MV-4-11 (cell line): ENCODE measurements around the gene ACOT12.
"Not testable (repeated sequence)": the region's sequence is repeated elsewhere in the genome, so short reads cannot be mapped to it uniquely, and the experiment has no call there.

Experiments
- DNase-seq: peaks from one replicate; lab custom pipeline; 2025; lab: John Stamatoyannopoulos, UW

ACOT12 gene

DNA sequence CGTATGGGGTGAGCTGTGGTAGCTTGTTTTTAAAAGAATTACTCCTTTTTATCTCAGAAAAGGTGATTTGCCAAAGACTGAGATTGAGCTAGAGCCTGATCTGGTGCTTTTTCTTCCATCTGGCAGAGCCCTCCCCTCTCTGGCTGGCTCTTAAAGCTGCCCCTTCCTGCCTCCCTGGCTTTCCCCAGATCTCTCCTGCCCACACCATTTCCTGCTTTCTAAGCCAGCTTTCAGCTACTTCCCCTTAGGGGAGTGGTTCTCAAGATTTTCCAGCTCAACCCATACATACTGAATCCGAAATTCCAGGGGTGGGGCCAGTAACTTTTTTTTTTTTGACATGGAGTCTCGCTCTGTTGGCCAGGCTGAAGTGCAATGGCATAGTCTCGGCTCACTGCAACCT lies 4.8 kb upstream of the ACOT12 start:
- DNase-seq = peak; percentile 53

DNA sequence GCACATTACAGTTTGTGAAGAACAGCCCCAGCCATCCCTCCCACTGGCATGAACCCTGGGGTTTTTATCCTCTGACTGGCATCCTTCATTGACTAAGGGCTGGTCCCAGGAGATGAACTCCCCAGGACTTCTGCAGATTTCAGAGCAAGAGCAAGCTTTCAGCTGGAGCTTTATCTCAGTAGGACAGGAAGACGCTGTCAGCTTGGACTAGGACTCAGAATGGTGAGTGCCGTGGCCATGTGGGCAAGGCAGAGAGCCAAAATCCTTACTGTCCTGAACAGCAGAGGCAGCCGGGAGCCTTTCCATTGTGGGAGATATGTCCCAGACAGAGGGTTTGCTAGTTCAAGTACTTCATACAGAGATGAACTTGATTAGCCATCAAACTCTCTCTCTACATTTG lies 3.2 kb upstream of the ACOT12 start:
- DNase-seq = no peak

DNA sequence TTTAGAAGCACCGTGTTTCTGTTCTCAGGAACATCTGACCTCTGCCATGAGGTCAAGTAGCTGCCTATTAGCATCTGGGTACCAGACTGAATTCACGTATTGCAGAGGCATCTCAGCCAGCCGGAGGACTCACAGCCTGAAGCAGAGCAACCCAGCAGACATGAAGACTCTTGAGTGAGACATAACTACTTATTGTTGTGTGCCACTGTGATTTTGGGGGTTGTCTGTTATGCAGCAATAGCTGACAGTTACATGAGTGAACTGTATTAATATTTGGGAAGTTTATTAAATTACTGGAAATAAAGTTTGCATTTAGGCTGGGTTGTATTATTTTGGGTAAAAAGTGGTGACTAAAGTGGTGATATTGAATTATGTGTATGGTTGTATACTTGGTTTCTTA lies 1.3 kb upstream of the ACOT12 start:
- DNase-seq = no peak

DNA sequence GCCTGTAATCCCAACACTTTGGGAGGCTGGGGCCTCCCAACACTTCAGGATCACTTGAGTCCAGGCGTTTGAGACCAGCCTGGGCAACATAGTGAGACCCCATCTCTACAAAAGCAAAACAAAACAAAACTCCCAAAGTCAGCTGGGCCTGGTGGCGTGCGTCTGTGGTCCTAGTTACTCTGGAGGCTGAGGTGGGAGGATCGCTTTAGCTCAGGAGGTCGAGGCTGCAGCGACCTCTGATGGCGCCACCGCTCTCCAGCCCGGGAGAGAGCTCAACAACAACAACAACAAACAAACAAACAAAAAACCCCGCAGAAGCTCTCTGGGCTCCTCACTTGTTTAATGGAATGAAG lies 528 bp downstream of the ACOT12 start:
- DNase-seq = no peak

DNA sequence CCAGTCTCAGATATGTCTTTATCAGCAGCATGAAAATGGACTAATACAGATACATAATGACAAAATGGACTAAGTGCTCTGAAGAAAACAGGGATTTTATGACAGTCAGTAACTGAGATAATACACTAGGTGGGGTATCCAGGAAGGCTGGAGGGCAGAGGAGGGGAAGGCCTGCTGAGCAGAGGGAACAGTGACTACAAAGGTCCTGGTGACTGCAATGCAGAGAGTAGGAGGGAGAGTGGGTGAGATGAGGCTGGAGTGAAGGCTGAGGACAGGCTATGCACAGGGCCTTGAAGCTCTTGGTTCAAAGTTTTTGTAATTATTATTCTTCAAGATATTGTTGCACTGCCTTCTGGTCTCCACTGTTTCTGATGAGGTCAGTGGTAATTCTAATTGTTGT lies 4.9 kb downstream of the ACOT12 start:
- no peak for DNase-seq

DNA sequence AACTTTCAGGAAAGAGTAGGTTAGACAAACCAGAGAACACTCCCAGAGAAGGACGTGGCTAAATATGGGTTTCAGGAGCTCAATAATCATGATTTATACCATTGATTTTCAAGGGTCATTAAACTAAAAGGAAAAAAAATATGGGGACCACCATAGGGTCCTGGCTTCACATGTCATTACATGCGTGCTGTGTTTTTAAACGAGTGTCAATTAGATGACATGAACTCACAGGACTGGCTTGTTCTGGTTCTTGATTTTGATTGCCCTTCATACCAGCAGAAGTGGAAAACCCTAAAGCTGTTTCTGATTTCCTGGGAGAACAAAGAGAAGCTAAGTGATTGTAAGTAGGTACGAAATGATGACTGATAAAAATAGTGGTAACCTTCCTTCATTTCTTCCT lies 5.8 kb downstream of the ACOT12 start:
- no peak for DNase-seq

DNA sequence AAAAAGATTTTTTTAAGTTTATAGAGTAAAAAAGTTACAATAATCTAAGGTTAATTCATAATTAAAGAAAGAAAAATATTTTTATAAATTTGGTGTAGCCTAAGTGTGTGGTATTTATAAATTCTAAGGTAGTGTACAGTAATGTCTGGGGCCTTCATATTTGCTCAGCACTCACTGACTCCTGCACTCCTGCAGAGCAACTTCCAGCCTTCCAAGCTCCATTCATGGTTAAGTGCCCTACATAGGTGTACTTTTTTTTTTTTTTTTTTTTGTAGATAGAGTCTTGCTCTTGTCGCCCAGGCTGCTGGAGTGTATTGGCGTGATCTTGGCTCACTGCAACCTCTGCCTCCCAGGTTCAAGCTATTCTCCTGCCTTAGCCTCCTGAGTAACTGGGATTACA lies 10.1 kb downstream of the ACOT12 start:
- no peak for DNase-seq

DNA sequence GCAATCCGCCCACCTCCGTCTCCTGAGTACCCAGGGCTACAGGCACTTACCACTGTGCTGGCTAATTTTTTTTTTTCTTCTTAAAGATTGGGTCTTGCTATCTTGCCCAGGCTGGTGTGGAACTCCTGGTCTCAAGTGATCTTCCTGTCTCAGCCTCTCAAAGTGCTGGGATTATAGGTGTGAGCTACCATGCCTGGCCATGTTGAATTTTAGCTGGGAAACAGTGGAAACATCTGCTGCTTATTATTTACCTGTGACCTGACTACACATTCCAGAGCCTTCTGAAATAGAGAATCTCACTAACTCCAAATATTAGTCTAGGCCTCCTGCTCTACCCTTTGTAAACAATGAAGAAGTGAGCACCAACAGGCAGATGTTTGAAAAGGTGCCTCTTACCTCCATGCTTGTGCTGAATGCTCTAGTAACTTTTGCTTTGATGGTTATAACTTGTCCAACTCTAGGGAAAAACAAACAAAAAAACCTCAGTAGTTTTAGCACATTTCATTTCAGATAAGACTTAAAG lies 22.5 kb downstream of the ACOT12 start:
- no peak for DNase-seq

DNA sequence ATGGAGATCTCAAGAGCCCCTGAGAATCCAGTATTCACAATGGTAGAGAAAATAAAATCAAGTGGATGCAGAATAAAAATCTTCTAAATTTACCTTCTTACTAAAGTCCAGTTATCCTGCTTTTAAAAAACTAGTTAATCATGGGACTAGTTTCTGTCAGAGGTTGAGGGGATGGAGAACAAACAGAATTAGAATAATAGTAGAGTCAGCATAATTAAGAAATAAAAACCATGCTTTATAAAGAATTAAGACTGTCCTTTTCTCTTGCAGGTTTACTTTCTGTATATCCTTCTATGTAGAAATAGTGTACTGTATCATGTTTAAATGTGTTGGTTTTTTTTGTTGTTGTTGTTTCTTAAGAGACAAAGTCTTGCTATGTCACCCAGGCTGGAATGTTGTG lies 23.0 kb downstream of the ACOT12 start:
- DNase-seq = no peak

DNA sequence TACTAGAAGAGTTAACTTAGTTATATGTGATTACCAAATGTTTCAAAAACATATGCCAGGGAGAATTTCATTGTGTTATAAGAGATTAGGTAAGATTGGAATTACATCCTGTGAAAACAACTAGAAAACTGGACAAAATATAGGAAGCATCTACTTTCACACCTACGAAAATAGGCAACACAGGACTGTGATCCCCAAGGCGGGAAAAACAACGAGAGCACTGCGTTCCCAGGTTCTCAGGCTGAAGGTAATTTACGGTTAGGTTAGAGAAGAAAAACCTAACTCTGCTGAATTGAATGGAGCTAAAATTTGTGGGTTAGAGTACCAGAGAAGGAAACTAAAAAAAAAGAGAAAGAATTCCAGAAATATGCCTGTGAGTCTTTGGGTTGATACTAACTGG lies 28.4 kb downstream of the ACOT12 start:
- DNase-seq = no peak

DNA sequence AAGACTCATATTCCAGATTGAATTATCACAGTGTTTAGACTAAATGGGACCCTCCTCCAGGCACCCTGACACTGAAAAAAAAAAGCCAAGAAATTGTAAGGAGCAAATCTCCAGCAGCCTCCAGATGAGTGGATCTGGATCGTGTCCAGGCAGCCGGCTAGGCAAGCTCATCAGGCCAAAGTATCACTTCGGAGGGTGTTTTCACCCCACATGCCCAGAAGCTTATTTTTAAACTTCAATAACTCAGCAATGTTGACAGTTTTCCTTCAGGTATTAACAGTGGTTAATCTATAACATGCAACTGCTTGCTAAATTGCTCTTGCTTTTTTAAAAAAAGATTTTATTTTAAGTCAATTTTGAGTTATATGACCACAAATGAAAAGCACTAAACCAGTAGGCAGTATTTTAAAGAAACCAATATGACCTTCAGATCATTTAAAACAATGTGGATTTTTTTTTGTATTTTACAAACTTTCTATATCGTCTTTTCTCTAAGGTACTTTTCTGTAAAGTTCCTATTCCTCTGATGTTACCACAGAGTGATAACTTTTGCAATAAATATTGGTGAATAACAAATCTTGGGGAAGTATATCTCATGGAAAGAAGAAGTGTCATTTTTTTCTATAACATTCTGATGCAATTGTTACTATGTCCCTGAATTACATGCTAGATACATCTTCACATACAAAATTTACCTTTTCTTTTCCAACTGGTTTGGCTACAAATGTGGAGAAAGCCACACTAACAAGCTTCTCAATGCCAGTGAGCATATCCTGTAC lies 30.7 kb downstream of the ACOT12 start:
- peak; percentile 70 for DNase-seq

DNA sequence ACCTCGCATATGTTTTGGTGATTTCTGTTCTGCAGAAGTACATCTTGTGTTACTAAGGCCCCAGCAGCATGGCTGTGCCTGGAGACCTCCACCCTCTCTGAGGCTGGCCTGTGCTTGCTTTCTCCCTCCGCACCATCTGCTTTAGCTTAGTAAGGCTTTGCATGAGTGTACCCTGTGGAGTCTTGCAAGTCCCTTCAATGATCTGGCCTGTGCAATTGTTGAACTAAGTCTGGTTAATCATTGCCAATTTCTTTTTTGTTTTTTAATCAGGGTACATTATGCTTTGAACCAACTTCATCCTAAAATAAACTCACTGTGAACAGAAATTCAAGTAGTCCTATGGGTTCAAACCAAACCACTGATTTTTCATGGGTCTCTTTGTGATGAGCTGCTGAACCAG lies 32.3 kb downstream of the ACOT12 start:
- DNase-seq = no peak

DNA sequence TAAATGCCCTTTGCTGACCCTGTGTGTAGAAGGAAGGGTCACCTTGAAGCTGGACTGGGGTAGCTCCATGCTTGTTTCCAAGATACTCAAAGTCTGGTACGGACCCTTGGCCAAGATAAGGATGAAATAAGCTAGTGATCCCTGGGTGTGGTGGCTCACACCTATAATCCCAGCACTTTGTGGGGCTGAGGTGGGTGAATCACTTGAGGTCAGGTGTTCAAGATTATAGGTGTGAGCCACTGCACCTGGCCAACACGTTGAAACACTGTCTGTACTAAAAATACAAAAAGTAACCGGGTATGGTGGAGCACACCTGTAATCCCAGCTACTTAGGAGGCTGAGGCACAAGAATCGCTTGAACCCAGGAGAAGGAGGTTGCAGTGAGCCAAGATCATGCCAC lies 33.3 kb downstream of the ACOT12 start:
- no peak for DNase-seq

DNA sequence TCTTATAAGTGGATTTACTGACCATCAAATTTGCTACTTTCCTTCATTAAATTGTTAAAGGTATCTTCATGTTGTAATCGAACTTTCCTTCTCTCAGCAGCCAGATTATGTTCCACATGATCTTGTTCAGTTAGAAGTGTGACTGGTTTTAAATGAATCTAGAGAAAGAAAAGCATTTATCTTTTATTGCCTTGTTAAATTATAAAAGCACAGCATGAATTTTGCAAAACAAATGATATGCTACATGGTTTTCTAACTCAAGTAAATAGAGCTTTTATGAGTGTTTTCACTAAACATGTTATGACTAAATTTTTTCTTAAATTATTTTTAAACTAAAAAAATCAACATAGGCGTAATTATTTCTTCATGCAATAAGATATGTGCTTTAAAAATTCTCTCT lies 34.1 kb downstream of the ACOT12 start:
- DNase-seq = no peak

DNA sequence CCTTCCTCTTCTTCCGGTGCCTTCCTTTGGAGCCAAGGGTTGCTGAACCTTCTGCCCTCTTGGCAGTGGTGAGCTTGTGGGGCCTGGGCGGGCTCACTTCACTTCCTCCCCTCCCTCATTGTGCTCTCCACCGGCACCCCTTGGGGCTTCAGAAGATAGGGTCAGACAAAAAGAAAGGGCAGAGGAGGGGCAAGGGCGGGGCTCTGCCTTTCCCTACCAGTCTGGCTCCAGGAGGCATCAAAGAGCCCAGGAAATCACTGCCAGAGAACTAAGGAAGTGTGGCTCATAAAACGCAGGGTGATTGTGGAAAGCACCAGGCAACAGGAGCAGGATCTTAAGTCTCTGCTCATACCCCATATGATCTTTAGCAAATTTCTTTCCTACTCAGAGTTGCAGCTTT lies 34.8 kb downstream of the ACOT12 start:
- no peak for DNase-seq

DNA sequence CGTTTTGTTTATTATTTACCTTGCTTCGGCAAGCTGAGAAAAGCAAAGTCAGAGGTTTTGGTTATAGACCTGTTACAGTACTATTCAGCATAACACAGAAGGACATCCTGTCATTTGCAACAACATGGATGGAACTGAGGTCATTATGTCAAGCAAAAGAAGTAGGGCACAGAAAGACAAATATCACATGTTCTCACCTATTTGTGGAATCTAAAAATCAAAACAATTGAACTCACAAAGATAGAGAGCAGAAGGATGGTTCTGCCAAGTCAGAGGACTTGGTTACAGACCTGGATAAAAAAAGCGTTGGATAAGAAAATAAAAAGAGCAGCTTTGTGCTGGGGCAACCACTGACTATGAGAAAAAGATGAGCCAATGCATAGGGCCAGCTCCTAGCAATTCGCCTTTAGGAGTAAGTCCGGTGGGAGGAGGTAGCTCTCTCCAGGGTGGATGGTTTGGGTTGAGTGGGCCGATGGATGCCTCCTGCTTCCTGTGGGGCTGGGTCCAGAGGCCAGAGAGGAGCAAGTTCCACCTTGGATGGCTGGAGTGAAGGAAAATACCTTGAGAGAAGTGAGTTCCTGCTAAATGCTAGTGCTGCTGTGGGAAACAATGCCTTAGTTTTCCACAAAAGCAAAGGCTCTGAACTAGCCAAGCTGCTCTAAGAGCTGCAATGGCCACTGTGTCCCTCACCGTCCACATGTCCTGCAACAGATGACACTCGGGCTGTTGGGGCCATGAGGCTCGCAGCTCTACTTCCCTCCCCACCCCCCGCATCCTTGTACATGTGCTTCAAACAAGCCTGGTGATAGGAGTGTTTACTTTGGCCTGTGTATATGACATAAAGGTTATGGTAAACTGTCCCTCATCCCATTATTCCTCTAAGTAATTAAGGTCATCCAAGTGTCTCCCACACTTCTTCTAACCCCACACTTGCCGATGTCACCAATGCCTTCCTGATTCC lies 38.4 kb downstream of the ACOT12 start:
- no peak for DNase-seq

DNA sequence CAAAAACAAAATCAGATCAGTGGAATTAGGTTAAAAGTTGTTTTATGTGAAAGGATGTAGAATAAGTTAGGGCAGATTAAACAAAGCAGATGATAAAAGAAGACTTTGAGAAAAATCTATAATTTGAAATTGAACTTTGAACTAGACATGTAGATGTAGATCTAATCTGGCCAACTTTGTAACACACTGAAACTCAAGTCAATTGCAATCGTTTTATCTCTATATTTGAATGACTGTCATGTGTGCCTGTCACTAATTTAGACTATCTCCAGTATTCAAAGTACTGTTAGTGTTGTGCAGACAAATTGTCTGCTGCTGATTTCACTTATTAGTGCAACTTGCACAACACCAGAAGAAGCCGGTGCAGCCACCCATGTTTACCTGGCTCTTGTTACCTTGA lies 39.8 kb downstream of the ACOT12 start:
- DNase-seq = no peak

DNA sequence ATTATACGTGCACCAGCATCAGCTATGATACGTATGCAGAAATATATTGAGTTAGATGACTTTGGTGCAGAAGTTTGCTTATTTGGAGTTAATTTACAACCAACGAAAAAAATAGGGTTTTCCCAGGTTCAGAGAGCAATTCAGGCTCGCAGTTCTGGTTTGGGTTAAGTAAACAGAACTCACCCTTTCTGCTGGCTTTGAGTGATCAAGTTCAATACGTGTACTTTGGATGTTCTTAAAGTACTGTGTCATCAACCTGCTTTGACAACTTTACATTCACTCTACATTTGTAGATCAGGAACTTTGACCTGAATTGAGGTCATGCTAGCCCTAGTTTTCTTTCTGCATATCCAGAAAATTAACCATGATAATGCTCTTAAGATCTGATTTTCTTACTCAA lies 40.7 kb downstream of the ACOT12 start:
- no peak for DNase-seq

DNA sequence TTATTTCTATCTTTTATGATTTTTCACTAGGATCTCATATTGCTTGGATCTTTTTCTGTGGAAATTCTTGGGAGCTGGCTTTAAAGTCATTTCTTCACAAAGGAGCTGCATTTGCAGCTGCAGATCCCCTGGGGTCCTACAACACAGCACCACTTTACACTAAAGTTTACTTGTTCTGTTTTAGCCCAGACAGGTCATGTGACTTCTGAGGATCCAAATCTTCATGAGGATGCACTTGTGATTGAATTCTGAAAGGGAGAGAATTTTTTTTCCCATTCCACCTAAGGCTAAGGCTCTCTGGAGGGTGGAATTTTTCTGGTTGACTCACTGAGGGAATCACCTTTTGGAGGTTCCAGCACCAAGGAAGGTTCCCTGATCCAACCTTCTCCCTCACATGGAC lies 43.4 kb downstream of the ACOT12 start:
- no peak for DNase-seq

DNA sequence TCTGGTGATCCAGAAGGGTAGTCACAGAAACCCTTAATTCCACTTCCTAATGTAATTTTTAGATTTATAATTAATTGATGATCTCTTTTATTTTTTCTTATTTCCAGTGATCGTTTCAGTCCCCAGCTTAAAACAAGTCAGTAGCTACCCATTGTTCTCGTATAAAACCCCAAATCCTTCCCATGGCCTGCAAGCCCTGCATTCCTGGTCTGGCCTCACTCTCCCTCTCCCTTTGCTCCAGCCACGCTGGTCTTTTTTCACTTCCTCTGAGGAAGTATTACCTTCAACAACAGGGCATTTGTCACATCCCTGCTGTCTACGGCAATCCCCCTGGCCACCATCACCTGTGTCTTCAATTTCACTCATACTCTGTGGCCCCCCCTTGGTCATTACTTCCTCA lies 44.8 kb downstream of the ACOT12 start:
- no peak for DNase-seq

DNA sequence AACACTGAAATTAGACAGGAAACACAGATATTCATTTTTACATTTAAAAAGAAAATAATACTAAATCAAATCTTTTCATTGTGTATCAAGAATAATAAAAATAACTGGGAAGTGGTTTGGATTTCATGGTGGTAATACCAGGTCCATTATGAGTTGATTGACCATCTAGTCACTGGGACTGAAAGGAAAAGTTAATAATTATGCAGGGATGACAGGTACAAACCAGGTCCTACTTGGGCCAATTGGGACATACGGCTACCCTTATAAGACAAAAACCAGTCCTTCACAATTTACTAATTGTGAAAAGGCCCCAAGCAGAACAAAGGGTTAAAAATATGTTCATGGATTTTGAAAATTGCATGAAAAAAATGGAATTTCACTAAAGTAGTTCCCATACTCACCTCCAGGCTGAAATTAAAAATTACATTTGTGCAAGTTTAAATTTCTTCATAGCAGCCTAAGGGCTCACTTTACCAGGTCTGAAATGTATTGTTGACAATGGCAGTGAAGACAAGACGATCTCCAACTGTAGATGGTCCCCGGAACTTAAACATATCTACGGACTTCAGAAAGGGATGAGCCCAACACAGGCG lies 48.4 kb downstream of the ACOT12 start:
- DNase-seq = no peak

DNA sequence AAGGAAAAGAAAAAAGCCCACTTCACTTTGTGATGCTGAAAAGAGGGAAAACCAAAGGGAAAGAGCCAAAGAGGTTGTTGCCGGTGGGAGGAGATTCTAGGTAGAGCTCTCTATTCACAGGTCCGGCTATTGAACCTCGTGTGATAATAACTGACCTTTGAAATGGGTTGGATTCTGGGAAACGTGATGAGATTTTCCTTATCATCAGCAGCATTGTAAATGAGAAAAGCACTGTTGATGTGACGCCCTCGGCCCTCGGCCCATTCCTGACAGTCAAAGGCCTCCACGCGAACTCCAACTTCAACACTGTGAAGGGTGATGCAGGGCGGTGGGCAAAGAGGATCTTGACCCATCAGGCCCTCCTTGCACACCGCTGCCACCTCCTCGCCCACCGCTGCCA lies 49.2 kb downstream of the ACOT12 start:
- no peak for DNase-seq

DNA sequence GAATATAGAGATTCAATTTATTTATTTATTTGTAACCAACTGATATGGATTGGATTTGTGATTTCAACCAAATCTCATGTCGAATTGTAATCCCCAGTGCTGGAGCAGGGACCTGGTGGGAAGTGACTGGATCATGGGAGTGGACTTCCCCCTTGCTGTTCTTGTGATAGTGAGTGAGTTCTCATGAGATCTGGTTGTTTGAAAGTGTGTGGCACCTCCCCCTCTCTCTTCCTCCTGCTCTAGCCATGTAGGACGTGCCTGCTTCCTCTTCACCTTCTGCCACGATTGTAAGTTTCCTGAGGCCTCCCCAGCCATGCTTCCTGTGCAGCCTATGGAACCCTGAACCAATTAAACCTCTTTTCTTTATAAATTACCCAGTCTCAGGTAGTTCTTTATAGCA lies 55.7 kb downstream of the ACOT12 start:
- DNase-seq = not testable (repeated sequence)
